HG02623 (cell line): ENCODE measurements around the gene SPINK7.

ENCODE experiments used
- ATAC-seq: cut with Tn5 transposase; IDR thresholded peaks from one replicate; pipeline ENCODE4 v1.9.1; 2021; ENCODE audit warnings: moderate library complexity; ENCODE audit not compliant: unreplicated experiment

Gene SPINK7

GRCh38 chr5:148343603-148344487 is 31.6 kb downstream of the SPINK7 start:
- ATAC-seq: no peak

GRCh38 chr5:148347706-148348105 is 35.5 kb downstream of the SPINK7 start:
- ATAC-seq: no peak

- no peak for ATAC-seq
Observed at GRCh38 chr5:148352696-148353095, 40.5 kb downstream of the SPINK7 start.

GRCh38 chr5:148353634-148354033 is 41.4 kb downstream of the SPINK7 start:
- ATAC-seq: no peak

GRCh38 chr5:148364343-148364742 is 52.1 kb downstream of the SPINK7 start:
- no peak for ATAC-seq
